SK-N-SH treated with all-trans-retinoic acid at 6 μM for 48 hours (cell line): Measurements from ENCODE around the gene SUPT3H.

Source experiments
- ATAC-seq: fragments of 200-7000 bp; cut with Tn5 transposase; 3 replicates; pipeline ENCODE4 v1.9.1; 2020; ENCODE audit warnings: mild to moderate bottlenecking, moderate library complexity
- ARNTL ChIP-seq: fragments of 450-650 bp; formaldehyde crosslinking; IDR thresholded peaks from 2 replicates; pipeline ENCODE4 v1.5.0; 2020; ENCODE audit warnings: low read depth, mild to moderate bottlenecking, moderate library complexity, borderline replicate concordance
- BACH2 ChIP-seq: fragments of 250-450 bp; sonication (Bioruptor Pico); IDR thresholded peaks from 2 replicates; pipeline ENCODE4 v1.9.0; 2021; ENCODE audit warnings: mild to moderate bottlenecking, borderline replicate concordance
- ESRRG ChIP-seq: fragments of 250-450 bp; sonication (Bioruptor Pico); IDR thresholded peaks from 2 replicates; pipeline ENCODE4 v1.6.1; 2021; ENCODE audit warnings: mild to moderate bottlenecking
- GLIS3 ChIP-seq: fragments of 250-450 bp; sonication (Bioruptor Pico); IDR thresholded peaks from 2 replicates; pipeline ENCODE4 v1.5.0; 2020; ENCODE audit warnings: mild to moderate bottlenecking, moderate library complexity
- ISL1 ChIP-seq: fragments of 250-450 bp; sonication (Bioruptor Pico); IDR thresholded peaks from 2 replicates; pipeline ENCODE4 v2.1.2; 2022; ENCODE audit warnings: mild to moderate bottlenecking, moderate library complexity
- OSR1 ChIP-seq: fragments of 250-450 bp; sonication (Bioruptor Pico); IDR thresholded peaks from 2 replicates; pipeline ENCODE4 v1.8.0; 2022; ENCODE audit warnings: moderate library complexity, mild to moderate bottlenecking, inconsistent platforms
- PPARA ChIP-seq: fragments of 250-450 bp; sonication (Bioruptor Pico); IDR thresholded peaks from 2 replicates; pipeline ENCODE4 v1.5.0; 2020; ENCODE audit warnings: mild to moderate bottlenecking, borderline replicate concordance
- RARB ChIP-seq: fragments of 250-450 bp; sonication (Bioruptor Pico); IDR thresholded peaks from 2 replicates; pipeline ENCODE4 v1.8.0; 2021; ENCODE audit warnings: mild to moderate bottlenecking, moderate library complexity
- SNAI2 ChIP-seq: fragments of 250-450 bp; sonication (Bioruptor Pico); IDR thresholded peaks from 2 replicates; pipeline ENCODE4 v1.5.0; 2020; ENCODE audit warnings: mild to moderate bottlenecking, moderate library complexity
- TCF4 ChIP-seq: fragments of 250-450 bp; sonication (Bioruptor Pico); IDR thresholded peaks from 2 replicates; pipeline ENCODE4 v1.8.0; 2021; ENCODE audit warnings: mild to moderate bottlenecking, moderate library complexity, borderline replicate concordance
- TOX ChIP-seq: fragments of 250-450 bp; sonication (Bioruptor Pico); IDR thresholded peaks from 2 replicates; pipeline ENCODE4 v1.8.0; 2021; ENCODE audit warnings: mild to moderate bottlenecking, moderate library complexity, borderline replicate concordance
- ZC3H10 ChIP-seq: fragments of 250-450 bp; sonication (Bioruptor Pico); IDR thresholded peaks from 2 replicates; pipeline ENCODE4 v1.5.1; 2021; ENCODE audit warnings: mild to moderate bottlenecking, moderate library complexity
- ZFP3 ChIP-seq: fragments of 250-450 bp; sonication (Bioruptor Pico); IDR thresholded peaks from 2 replicates; pipeline ENCODE4 v1.5.0; 2020; ENCODE audit warnings: mild to moderate bottlenecking, moderate library complexity
- ZFP30 ChIP-seq: fragments of 450-650 bp; formaldehyde crosslinking; IDR thresholded peaks from 2 replicates; pipeline ENCODE4 v1.5.0; 2022; ENCODE audit warnings: mild to moderate bottlenecking, moderate library complexity
- ZNF565 ChIP-seq: fragments of 450-650 bp; formaldehyde crosslinking; conservative IDR thresholded peaks from 2 replicates; pipeline ENCODE4 v1.5.0; 2020; ENCODE audit warnings: low read depth, mild to moderate bottlenecking, moderate library complexity
- ZNF70 ChIP-seq: fragments of 450-650 bp; formaldehyde crosslinking; IDR thresholded peaks from 2 replicates; pipeline ENCODE4 v1.5.0; 2020; ENCODE audit warnings: mild to moderate bottlenecking, moderate library complexity
- TF ChIP-seq, protein P1 (sequence below): fragments of 250-450 bp; sonication (Bioruptor Pico); IDR thresholded peaks from 2 replicates; pipeline ENCODE4 v1.5.1; 2020; ENCODE audit warnings: low read depth, mild to moderate bottlenecking, moderate library complexity
- TF ChIP-seq, protein P2 (sequence below): fragments of 250-450 bp; sonication (Bioruptor Pico); IDR thresholded peaks from 2 replicates; pipeline ENCODE4 v1.8.0; 2020; ENCODE audit warnings: mild to moderate bottlenecking, moderate library complexity, borderline replicate concordance
- TF ChIP-seq, protein P3 (sequence below): fragments of 250-450 bp; sonication (Bioruptor Pico); IDR thresholded peaks from 2 replicates; pipeline ENCODE4 v1.5.0; 2020; ENCODE audit warnings: mild to moderate bottlenecking, moderate library complexity
- TF ChIP-seq, protein P4 (sequence below): fragments of 250-450 bp; sonication (Bioruptor Pico); IDR thresholded peaks from 2 replicates; pipeline ENCODE4 v1.8.0; 2021; ENCODE audit warnings: low read depth, mild to moderate bottlenecking, moderate library complexity, borderline replicate concordance

Gene SUPT3H

DNA sequence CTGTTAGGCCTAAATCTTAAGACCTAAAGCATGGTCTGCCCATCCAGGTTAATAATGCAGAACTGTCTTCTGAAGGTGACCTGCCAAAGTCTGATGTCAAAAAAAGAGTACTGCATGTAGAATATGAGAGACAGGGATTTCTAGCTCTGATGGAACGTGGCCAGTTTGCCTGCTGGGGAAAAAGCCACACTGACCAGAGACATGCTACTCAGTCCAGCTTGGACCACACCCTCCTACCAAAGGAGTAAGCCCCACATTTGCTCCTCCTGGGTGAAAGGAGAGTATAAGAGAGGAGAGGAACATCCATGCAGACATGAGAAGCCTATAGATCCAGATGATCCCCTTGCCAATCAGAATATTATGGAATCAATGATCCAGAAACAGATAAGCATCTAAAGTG is 279.5 kb downstream of the SUPT3H start:
- no peak for TF ChIP-seq SNAI2 (CRISPR knock-in tag)
- TF ChIP-seq ESRRG (CRISPR knock-in tag): no peak
- no peak for TF ChIP-seq ZC3H10 (CRISPR knock-in tag)
- TF ChIP-seq ZNF70: no peak
- TF ChIP-seq ISL1: no peak
- no peak for TF ChIP-seq ZFP30 (CRISPR knock-in tag)
- TF ChIP-seq, protein P1, sequence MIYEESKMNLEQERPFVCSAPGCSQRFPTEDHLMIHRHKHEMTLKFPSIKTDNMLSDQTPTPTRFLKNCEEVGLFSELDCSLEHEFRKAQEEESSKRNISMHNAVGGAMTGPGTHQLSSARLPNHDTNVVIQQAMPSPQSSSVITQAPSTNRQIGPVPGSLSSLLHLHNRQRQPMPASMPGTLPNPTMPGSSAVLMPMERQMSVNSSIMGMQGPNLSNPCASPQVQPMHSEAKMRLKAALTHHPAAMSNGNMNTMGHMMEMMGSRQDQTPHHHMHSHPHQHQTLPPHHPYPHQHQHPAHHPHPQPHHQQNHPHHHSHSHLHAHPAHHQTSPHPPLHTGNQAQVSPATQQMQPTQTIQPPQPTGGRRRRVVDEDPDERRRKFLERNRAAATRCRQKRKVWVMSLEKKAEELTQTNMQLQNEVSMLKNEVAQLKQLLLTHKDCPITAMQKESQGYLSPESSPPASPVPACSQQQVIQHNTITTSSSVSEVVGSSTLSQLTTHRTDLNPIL (CRISPR knock-in tag): no peak
- TF ChIP-seq ZFP3 (CRISPR knock-in tag): no peak
- TF ChIP-seq, protein P2, sequence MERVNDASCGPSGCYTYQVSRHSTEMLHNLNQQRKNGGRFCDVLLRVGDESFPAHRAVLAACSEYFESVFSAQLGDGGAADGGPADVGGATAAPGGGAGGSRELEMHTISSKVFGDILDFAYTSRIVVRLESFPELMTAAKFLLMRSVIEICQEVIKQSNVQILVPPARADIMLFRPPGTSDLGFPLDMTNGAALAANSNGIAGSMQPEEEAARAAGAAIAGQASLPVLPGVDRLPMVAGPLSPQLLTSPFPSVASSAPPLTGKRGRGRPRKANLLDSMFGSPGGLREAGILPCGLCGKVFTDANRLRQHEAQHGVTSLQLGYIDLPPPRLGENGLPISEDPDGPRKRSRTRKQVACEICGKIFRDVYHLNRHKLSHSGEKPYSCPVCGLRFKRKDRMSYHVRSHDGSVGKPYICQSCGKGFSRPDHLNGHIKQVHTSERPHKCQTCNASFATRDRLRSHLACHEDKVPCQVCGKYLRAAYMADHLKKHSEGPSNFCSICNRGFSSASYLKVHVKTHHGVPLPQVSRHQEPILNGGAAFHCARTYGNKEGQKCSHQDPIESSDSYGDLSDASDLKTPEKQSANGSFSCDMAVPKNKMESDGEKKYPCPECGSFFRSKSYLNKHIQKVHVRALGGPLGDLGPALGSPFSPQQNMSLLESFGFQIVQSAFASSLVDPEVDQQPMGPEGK (CRISPR knock-in tag): no peak
- TF ChIP-seq, protein P3, sequence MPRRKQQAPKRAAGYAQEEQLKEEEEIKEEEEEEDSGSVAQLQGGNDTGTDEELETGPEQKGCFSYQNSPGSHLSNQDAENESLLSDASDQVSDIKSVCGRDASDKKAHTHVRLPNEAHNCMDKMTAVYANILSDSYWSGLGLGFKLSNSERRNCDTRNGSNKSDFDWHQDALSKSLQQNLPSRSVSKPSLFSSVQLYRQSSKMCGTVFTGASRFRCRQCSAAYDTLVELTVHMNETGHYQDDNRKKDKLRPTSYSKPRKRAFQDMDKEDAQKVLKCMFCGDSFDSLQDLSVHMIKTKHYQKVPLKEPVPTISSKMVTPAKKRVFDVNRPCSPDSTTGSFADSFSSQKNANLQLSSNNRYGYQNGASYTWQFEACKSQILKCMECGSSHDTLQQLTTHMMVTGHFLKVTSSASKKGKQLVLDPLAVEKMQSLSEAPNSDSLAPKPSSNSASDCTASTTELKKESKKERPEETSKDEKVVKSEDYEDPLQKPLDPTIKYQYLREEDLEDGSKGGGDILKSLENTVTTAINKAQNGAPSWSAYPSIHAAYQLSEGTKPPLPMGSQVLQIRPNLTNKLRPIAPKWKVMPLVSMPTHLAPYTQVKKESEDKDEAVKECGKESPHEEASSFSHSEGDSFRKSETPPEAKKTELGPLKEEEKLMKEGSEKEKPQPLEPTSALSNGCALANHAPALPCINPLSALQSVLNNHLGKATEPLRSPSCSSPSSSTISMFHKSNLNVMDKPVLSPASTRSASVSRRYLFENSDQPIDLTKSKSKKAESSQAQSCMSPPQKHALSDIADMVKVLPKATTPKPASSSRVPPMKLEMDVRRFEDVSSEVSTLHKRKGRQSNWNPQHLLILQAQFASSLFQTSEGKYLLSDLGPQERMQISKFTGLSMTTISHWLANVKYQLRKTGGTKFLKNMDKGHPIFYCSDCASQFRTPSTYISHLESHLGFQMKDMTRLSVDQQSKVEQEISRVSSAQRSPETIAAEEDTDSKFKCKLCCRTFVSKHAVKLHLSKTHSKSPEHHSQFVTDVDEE (CRISPR knock-in tag): no peak
- no peak for TF ChIP-seq GLIS3 (CRISPR knock-in tag)
- no peak for TF ChIP-seq ARNTL (CRISPR knock-in tag)
- no peak for ATAC-seq

DNA sequence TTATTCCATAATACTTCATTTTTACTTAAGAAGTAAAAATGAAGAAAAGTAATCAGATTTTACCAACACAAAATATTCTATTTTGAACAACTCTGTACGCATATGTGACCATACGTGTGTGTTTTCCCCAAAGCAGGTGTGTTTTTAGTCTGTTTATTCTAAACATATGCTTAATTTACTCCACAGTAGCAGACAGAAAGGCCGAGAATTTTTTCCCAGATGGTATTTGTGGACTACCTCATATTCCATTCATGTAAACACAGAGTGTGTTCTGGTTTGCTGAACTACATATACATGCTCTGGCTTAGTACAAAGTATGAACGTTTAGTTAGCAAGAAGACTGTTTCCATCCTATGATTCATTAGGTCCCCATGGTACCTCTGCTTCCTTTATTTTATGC is 282.9 kb downstream of the SUPT3H start:
- TF ChIP-seq PPARA (CRISPR knock-in tag): no peak
- TF ChIP-seq, protein P4, sequence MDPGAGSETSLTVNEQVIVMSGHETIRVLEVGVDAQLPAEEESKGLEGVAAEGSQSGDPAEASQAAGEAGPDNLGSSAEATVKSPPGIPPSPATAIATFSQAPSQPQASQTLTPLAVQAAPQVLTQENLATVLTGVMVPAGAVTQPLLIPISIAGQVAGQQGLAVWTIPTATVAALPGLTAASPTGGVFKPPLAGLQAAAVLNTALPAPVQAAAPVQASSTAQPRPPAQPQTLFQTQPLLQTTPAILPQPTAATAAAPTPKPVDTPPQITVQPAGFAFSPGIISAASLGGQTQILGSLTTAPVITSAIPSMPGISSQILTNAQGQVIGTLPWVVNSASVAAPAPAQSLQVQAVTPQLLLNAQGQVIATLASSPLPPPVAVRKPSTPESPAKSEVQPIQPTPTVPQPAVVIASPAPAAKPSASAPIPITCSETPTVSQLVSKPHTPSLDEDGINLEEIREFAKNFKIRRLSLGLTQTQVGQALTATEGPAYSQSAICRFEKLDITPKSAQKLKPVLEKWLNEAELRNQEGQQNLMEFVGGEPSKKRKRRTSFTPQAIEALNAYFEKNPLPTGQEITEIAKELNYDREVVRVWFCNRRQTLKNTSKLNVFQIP (CRISPR knock-in tag): no peak
- no peak for TF ChIP-seq ZNF565 (CRISPR knock-in tag)
- TF ChIP-seq, protein P3 (CRISPR knock-in tag): no peak
- no peak for TF ChIP-seq ARNTL (CRISPR knock-in tag)
- ATAC-seq: no peak

DNA sequence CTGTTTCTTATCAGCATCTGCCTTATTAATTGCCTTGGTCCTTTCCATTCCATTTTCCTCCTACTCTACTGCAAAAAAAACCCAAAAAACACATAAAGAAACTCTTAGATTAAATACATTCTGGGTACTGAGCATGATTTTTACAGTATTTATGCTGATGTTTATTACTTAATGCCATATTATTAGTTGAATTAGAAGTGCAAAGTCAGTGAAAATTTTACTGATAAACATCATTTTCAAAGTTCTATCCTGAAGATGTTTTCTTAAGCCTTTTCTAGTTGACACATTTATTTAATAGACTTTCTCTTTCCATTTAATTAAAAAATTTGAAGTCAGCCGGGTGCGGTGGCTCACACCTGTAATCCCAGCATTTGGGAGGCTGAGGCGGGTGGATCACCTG is 285.6 kb downstream of the SUPT3H start:
- ATAC-seq: no peak
- TF ChIP-seq SNAI2 (CRISPR knock-in tag) (no peak), ZFP30 (CRISPR knock-in tag) (no peak), ESRRG (CRISPR knock-in tag) (no peak)

DNA sequence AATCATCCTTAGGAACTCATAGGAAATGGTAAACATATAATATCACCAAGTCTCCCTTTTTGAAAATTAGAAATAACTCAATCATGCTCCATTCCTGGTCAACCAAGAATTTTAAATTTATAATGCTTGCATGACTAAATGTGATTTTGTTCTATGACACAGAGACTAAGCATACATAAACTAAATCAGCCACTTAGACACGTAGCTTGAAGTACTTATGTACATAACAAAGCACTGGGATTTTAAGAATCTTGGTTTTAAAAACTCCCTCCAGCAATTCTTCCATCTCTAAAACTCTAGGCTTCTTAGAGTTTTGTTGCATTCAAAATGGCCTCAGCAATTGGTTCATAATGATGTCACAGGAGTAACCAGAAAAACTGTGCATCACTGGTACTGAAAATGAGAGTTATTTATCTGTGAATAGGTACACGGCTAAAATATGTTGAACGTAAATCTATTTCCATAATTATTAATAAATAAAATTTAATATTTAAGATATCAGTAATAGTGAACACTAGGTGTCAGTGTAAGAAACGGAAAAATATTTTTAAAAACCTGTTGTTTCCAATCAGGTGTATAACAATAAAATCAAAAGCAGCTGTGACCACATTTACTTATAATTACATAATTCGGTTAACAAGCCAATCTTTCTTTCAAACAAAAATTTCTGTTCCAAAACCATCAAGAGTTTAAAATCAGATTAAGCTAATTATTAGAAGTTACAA is 291.2 kb downstream of the SUPT3H start:
- ATAC-seq: no peak
- TF ChIP-seq OSR1 (CRISPR knock-in tag) (no peak), ZFP30 (CRISPR knock-in tag) (no peak), BACH2 (no peak), TCF4 (CRISPR knock-in tag) (no peak), SNAI2 (CRISPR knock-in tag) (no peak), RARB (no peak), TOX (CRISPR knock-in tag) (no peak), ZNF70 (no peak), ZC3H10 (CRISPR knock-in tag) (no peak)
- TF ChIP-seq, protein P3 (CRISPR knock-in tag): no peak
- TF ChIP-seq, protein P1 (CRISPR knock-in tag): no peak
